ENCODE data around the gene PLCB1.

Gene PLCB1

GRCh38 chr20:8318965-8319625 is 187.0 kb downstream of the PLCB1 start:
- Histone ChIP-seq H3K4me2 (ENCODE audit: low read depth, low read length, poor library complexity, severe bottlenecking) (no peak overlapping the region), H3K79me2 (ENCODE audit: insufficient read depth, low read length) (0 out of 2 replicates have a peak, but pooled peaks cover 7% of the 10 kb centered on the region), H3F3A (ENCODE audit: low read depth) (no peaks in the 10 kb centered on the region), H4K20me1 (ENCODE audit: insufficient read depth, low read length, poor library complexity, severe bottlenecking) (no peaks in the 10 kb centered on the region), H3K9me3 (ENCODE audit: insufficient read depth, low read depth, low read length) (no peaks in the 10 kb centered on the region), H2AFZ (ENCODE audit: low read length) (no peak overlapping the region), H3K36me3 (ENCODE audit: insufficient read depth, low read length) (no peaks in the 10 kb centered on the region), H3K4me3 (ENCODE audit: low read length, poor library complexity, severe bottlenecking) (no peak overlapping the region), H3K9me2 (replicated peaks; ENCODE audit: low read depth, low read length) (no peaks in the 10 kb centered on the region), H3K4me1 (ENCODE audit: insufficient read depth, low read length, poor library complexity, severe bottlenecking) (peaks cover 14% of the 10 kb centered on the region), H3K27me3 (ENCODE audit: insufficient read depth, low read length, poor library complexity, severe bottlenecking) (no peaks in the 10 kb centered on the region), H3K9ac (ENCODE audit: low read depth, low read length, poor library complexity, severe bottlenecking) (no peak overlapping the region)
- TF ChIP-seq EZH2phosphoT487 (IDR thresholded peaks at IDR 0.05; ENCODE audit: borderline replicate concordance) (no peak), CTCF (conservative IDR thresholded peaks at IDR 0.05; ENCODE audit: low read length) (no peak)

GRCh38 chr20:8320306-8320705 is 188.2 kb downstream of the PLCB1 start:
- H3K4me3 ChIP-seq (ENCODE audit: low read length, poor library complexity, severe bottlenecking): no peak overlapping the region
- no peaks in the 10 kb centered on the region for H3K36me3 ChIP-seq (ENCODE audit: insufficient read depth, low read length)
- H3K9ac ChIP-seq (ENCODE audit: low read depth, low read length, poor library complexity, severe bottlenecking): no peak overlapping the region
- H3K27me3 ChIP-seq (ENCODE audit: insufficient read depth, low read length, poor library complexity, severe bottlenecking): no peaks in the 10 kb centered on the region
- no peaks in the 10 kb centered on the region for H4K20me1 ChIP-seq (ENCODE audit: insufficient read depth, low read length, poor library complexity, severe bottlenecking)
- H3K9me3 ChIP-seq (ENCODE audit: insufficient read depth, low read depth, low read length): no peaks in the 10 kb centered on the region
- H3K79me2 ChIP-seq (ENCODE audit: insufficient read depth, low read length): 0 out of 2 replicates have a peak, but pooled peaks cover 7% of the 10 kb centered on the region
- no peak overlapping the region for H3K4me2 ChIP-seq (ENCODE audit: low read depth, low read length, poor library complexity, severe bottlenecking)
- H2AFZ ChIP-seq (ENCODE audit: low read length): no peak overlapping the region
- peaks cover 14% of the 10 kb centered on the region for H3K4me1 ChIP-seq (ENCODE audit: insufficient read depth, low read length, poor library complexity, severe bottlenecking)
- no peaks in the 10 kb centered on the region for H3K9me2 ChIP-seq (replicated peaks; ENCODE audit: low read depth, low read length)
- TF ChIP-seq EZH2phosphoT487 (IDR thresholded peaks at IDR 0.05; ENCODE audit: borderline replicate concordance) (no peak), CTCF (conservative IDR thresholded peaks at IDR 0.05; ENCODE audit: low read length) (no peak)
- H3F3A ChIP-seq (ENCODE audit: low read depth): no peaks in the 10 kb centered on the region

- no peaks in the 10 kb centered on the region for H3F3A ChIP-seq (ENCODE audit: low read depth)
- H2AFZ ChIP-seq (ENCODE audit: low read length): no peak overlapping the region
- H3K79me2 ChIP-seq (ENCODE audit: insufficient read depth, low read length): 0 out of 2 replicates have a peak, but pooled peaks cover 7% of the 10 kb centered on the region
- no peaks in the 10 kb centered on the region for H3K36me3 ChIP-seq (ENCODE audit: insufficient read depth, low read length)
- H3K9ac ChIP-seq (ENCODE audit: low read depth, low read length, poor library complexity, severe bottlenecking): no peak overlapping the region
- no peak for TF ChIP-seq EZH2phosphoT487 (IDR thresholded peaks at IDR 0.05; ENCODE audit: borderline replicate concordance)
- TF ChIP-seq CTCF (conservative IDR thresholded peaks at IDR 0.05; ENCODE audit: low read length): no peak
- H3K9me3 ChIP-seq (ENCODE audit: insufficient read depth, low read depth, low read length): no peaks in the 10 kb centered on the region
- peaks cover 14% of the 10 kb centered on the region for H3K4me1 ChIP-seq (ENCODE audit: insufficient read depth, low read length, poor library complexity, severe bottlenecking)
- H3K4me3 ChIP-seq (ENCODE audit: low read length, poor library complexity, severe bottlenecking): no peak overlapping the region
- H3K27me3 ChIP-seq (ENCODE audit: insufficient read depth, low read length, poor library complexity, severe bottlenecking): no peaks in the 10 kb centered on the region
- no peaks in the 10 kb centered on the region for H4K20me1 ChIP-seq (ENCODE audit: insufficient read depth, low read length, poor library complexity, severe bottlenecking)
- no peaks in the 10 kb centered on the region for H3K9me2 ChIP-seq (replicated peaks; ENCODE audit: low read depth, low read length)
- no peak overlapping the region for H3K4me2 ChIP-seq (ENCODE audit: low read depth, low read length, poor library complexity, severe bottlenecking)
These were observed 188.9 kb downstream of the PLCB1 start for GRCh38 chr20:8321001-8321400.
